Stimulated activated CD8-positive, alpha-beta memory T cell treated with anti-CD3 and anti-CD28 coated beads, Interleukin-7, amount 100 ng/mL, for 48 hours (primary cell): ENCODE results near the gene HIVEP3.

ENCODE experiments used
- DNase-seq, 2 donors: peaks; one replicate each; pipeline ENCODE4 v3.0.0-alpha.2; 2020; ENCODE audit warnings: low read depth in 1 of 2; ENCODE audit errors: extremely low read depth in 1 of 2

HIVEP3 gene

DNA sequence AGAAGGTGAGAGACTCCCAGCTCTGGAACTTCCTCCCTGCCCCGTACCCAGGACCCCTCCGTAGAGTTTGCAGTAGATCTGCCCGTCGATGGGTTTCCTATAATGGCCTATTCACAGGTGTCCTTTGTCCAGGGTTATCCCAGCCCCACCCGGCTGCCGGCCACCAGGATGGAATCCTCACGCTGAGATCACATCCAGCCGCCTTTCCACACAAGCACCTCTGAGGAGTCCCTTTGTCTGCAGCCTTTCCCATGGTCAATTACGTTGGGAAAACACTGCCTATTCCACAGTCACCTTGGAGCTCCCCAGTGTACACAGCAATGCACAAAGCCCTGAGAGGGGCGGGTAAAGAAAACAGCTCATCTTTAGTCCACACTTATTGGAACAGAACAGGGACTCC is 244.2 kb downstream of the HIVEP3 start:
- DNase-seq: no peak

GRCh38 chr1:41673806-41674205 is 244.9 kb downstream of the HIVEP3 start:
- peak in 1 of 2 donors; percentile 35 for DNase-seq

DNA sequence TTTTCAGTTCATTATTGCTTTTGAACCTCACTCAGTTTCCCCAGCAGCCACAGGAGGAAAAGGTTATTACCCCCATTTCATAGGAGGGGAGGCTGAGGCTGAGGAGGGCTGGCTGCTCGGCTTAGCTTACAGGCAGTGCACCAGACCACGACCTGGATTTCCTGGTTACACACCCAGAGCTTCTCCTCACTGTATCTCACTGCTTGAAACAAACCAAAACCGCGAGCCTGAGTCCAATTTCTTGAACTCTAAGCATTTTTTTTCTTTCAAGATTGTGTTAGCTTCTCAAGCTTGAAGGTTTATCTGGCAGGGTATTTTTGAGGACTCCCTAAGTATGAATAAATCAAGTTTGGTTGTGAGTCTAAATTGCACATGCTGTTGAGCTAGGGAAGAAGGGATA is 245.3 kb downstream of the HIVEP3 start:
- DNase-seq: peak in 1 of 2 donors; percentile 38

GRCh38 chr1:41672641-41673361 is 245.9 kb downstream of the HIVEP3 start:
- DNase-seq: no peak

DNA sequence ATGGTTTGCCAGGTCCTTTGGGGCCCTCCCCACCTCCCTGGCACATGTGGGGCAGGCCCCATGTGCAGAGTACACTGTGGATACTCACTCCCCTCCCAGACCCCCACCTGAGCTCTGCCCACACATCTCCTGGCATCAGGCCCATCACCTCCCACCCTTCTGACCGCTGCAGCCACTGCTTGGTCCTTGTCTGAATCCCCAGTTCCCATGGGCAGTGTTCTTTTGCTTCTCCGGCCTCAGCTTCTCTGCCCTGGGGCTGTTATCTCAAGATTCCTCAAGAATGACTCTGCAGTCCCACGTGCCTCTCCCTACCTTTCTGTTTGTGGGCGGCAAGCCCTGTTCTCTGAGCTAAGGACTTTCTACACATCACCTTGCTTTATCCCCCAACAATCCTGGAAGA is 246.5 kb downstream of the HIVEP3 start:
- no peak for DNase-seq

DNA sequence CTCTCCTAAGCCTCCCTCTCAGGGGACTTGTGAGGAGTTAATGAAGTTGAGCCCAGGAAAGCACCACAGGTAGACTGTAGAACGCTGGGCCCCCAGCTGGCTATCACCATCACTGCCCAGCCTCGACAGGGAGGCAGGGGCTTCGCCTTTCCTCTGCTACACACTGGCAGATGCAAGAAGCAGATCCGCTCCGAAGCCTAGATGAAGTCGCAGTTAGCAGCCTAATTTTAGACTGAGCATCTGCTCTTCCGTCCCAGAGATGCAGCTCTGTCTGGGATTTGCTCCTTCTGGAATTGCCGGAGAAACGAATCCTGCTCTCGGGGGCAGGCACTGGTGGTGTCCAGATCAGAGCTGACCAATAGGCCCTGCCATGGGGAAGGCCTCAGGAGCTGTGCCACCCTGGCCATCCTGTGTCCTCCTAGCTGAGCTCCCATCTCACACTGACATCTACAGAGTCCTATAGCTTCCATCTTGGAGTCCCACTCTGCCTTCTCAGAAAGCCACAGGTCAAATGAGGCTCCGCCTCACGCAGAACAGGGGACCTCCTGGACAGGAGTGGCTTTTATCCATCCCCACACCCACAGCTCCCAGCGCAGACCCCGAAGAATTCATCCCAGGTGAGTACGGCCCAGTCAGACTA is 247.5 kb downstream of the HIVEP3 start:
- no peak for DNase-seq

DNA sequence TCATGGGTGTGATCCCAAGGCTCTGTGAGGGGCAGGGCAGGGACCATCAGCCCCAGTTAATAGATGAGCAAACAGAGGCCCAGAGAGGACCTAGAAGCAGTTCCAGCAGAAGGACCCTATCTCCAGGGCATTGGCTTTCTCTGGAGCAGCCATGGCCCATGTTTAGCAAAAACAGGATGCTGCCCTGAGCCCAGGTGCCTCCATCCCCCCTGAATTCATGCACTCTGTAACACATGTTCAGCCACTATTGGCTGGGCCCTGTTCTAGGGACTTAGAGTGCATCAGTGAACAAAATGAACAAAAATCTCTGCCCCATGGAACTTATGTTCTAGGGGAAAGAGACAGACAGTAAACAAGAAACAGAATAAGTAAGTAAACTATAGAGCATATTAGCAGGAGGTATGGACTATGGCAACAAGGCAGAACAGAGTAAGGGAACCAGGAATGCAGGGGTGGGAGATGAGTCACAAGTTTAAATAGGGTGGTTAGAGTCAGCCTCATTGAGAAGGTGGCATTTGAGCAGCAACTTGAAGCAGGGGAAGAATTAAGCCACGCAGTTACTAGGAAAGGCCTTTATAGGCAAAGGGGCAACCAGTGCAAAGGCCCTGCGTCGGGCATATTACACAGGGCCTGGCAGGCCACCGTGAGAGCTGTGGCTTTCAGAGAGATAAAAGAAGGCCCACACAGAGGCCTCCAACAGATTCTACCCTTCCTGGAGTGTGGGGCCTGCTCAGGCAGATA is 248.3 kb downstream of the HIVEP3 start:
- DNase-seq: peak in 1 of 2 donors; percentile 43

DNA sequence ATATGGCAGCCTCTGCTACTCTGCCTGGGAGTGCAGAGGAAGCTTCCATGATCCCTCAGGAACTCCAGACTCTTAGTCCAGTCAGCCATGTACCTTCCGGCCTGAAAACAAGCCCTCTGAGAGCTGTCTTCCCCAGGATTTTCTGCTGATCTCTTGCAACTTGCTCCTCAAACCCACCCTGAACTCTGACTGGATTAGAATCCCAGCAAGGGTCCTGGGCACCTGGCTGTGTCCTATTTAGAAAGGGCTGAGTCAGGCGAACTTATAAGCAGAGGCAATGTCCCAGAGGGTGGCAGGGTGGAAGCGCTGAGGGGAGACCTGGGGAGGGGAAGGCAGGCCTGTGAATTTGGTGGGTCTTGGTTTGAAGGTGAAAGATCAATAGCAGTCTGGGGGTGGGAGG is 249.8 kb downstream of the HIVEP3 start:
- DNase-seq: no peak

DNA sequence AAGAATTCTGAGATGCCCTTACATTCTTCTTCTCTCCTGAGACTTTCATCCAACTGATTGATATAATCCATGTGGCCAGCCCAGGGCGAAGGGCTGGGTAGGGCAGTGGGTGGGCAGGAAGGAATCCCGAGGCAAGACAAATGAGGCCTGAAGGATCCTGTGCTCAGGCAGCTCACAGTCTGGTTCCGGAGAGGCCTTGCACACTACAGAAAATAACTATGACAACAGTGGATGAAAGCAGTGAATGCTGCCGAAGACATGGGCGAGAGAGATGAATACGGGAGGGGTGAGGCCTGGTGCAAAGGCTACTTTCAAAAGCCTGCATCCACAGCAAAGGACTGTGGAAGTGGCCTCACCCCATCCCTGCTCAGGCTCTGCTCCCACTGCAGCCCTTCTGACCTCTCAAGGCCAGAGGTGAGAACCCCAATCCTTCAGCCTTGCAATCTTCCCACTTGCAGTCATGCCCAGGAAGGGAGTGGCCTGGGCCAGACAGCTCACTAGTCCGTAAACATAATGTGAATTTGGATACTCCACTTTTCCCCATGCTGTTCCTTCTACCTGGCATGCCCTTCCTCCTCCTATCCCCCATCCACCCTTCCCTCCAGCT is 250.6 kb downstream of the HIVEP3 start:
- DNase-seq: no peak

DNA sequence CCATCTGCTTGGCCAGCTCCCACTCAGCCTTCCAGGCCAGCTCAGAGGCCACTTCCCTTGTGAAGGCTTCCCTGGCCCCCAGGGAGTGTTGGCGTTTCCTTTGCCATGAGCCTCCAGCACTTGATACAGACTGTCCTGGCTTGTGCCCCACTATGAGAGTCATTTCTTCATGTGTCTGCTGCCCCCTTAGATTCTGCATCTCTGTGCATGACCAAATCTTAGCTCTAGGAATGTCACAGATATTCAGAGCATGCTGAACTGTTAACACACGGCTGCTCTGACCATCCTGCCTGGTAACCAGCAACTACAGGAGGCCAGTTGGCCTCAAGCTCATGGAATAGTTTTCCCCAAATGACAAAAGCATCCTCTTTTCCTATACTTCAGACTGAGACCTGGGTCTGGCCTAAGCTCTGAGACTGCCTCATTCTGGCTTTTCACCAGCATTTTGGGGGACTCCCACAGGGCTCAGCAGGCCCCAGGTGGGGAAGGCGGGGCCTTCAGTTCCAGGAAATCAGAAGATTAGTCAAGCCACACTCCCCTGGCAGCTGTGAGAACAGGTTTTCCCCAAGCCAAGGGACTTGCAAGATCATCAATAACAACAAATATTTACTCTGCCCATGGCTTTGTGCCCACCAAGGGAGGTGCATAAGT is 251.6 kb downstream of the HIVEP3 start:
- peak; percentile 59 to 74 for DNase-seq

GRCh38 chr1:41665962-41666917 is 252.5 kb downstream of the HIVEP3 start:
- no peak for DNase-seq

DNA sequence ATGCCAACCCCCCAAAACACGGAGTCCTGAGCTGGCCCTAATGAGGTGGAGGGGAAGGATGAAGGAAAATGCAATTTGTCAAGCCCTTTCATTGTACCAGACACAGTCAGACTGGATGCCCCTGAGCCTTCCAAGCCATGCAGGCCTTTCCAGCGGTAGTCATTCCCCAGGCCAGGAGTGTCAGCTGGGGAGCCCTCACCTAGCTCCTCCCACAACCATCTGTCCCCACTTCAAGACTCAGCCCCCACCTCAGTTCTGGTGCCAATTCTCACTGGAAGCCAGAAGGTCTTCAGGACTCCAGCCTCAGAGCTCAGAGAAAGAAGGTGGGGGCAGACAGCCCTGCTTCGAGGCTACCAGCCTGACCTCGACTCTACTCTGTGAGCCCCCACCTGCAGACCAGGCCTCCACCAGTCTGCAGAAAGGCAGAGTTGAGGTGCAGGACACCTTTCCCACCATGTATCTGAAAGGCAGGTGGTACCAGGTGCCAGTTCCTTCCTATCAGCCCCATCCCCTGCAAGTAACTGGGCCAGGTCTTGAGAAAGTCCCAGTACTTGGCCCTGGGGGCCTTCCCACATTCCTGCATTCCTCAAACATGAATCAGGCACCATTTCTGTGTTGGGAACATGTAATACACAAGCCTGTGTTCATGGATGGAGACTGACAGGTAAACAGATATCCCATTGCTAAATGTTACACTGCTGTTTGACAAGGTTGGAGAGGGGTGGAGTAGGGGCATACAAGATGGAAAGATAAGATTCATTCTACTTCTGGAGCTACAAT is 253.7 kb downstream of the HIVEP3 start:
- DNase-seq: no peak

DNA sequence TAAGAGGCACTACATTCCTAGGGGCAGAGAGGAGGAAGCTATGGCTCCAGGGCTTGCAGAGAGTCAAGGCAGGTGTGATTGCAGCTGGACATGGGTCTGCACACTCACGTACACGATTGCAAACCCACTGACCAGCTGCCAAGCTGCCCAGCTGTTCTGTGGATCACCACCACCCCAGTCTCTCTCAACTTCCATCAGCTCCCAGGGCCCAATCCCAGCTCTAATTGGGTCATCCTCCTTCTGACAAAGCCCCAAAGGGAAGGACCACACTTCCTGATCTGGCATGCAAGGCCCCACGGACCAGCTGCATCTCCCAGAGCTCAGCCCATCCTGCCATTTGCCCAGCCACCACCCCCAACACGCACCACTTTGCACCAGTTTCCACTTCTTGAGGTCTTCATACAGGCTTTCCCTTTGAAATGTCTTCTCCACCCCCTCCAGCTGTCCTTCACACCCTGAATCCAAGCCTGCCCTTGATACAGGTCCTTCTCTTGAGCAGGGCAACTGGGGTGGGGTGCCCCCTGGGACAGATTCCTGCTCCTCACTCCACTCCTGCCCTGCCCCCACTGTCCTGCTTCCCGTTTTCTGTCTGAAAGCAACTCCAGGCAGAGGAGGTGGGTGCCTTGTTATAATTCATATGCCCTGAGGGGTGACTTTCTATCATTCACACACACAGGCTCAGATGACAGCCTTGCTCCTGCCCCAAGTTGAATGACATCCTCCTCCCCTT is 254.9 kb downstream of the HIVEP3 start:
- DNase-seq: no peak

GRCh38 chr1:41662765-41663437 is 255.8 kb downstream of the HIVEP3 start:
- no peak for DNase-seq

- DNase-seq: peak; percentile 55 to 71
These were observed 256.5 kb downstream of the HIVEP3 start for GRCh38 chr1:41662061-41662764.

- no peak for DNase-seq
These were observed 257.2 kb downstream of the HIVEP3 start for GRCh38 chr1:41661428-41662060.
